Measurements from ENCODE around the gene PAPPA.

PAPPA gene

DNA sequence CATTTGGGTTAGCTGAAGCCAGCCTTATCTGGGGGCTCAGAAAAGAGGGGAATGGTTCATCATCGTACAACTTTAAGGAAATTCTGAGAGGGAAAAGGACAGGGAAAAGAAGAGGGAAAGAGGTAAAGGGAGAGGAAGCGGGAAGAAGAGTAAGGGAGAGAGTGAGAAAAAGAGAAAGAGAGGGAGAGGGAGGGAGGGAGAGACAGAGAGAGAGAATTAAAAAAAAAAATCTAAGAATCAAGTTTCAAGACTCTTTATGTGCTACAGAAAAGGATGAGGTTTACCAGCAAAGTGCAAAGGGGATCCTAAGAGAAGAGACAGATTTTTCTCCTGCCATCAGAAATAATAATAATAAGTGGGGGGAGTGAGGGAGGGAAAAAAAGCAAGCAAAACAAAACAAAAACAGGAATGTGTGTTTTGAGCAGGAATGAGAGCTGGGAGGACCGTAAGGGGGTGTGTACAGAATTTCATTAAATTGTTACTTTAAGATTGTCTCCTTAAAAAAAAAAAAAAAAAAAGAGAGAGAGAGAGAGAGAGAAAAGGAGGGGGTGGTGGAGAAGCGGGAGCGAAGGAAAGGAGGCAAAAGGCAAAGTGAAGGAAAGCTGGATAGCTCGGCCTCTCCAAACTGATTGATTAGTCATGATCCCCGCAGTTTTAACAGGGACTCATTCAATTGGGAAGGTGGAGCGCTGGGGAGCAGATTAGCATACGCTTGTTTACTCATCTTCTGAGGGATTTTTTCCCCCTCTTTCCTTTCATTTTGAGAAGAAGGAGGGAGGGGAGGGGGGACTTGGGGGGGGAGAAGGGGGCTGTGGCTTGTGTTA lies 438 bp upstream of the PAPPA start:
- DNase-seq: no peak

DNA sequence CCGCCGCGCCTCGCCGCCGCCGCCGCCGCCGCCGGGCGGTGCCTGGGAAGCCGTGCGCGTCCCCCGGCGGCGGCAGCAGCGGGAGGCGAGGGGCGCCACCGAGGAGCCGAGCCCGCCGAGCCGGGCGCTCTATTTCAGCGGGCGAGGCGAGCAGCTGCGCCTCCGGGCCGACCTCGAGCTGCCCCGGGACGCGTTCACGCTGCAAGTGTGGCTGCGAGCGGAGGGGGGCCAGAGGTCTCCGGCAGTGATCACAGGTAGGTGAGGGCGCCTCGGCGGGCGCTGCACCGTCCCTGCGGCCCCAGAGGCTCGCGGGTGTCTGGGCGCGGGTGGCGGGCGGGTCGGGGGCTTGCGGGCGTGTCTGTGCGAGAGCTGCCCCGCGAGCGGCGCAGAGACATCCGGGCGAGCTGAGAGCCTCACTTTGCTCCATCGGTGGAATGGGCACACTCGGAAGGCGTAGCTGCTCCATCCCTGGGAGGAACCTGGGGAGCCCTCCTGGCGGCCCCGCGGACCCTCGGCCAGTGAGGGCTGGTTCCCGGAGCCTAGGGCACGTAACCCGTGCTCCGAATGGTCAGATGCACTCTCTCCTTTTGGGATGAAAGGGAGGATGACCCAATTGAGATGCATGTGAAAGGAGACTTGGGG lies 864 bp downstream of the PAPPA start:
- DNase-seq: no peak

DNA sequence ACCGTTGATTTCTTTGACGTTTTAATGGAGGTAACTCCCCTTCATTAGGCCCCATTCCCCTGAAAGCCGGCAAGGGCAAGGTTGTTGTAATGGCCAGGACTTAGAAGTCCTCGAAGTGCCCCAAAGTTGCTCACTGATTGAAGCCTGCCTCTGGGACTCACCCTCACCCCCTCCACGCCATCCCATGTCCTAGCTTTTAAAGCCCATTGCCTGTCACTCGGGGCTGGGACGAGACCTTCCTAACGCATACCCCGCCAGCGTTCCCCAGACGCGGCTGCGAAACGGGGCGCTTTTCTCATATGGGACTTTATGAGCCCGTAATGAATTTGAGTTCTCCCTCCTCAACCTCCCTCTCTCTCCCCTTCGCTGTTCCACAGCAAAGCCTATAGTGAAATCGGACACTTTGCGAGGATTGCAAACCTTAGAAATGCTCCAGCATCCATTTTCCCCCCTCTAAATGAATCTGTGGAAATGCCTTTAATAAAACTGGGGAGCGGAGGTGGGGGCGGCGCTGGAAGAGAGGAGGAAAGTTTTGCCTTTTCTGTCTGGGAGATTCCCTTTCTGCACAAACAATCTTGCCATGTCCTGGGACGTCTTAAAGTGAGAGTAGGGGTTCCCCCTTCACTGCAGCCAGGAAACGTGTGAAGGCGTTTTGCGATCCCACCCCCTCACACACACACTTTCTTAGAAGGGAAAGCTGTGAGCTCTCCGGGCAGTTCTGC lies 1.5 kb downstream of the PAPPA start:
- no peak for DNase-seq

DNA sequence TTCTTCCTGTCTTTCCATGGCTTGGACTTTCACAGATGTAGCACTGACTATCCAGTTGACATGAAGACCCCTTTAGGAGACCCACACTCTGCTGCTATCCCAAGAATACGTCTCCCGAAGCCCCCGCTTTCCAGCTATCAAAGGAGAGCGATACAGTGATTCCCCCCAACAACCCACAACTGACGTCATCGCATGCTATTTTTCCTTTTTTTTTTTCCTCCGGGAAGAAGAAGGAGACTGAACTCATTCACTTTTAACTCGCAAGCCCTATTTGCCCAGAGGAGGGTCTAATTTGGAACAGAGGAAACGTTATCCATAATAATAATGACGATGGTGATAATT lies 2.1 kb downstream of the PAPPA start:
- DNase-seq: no peak

DNA sequence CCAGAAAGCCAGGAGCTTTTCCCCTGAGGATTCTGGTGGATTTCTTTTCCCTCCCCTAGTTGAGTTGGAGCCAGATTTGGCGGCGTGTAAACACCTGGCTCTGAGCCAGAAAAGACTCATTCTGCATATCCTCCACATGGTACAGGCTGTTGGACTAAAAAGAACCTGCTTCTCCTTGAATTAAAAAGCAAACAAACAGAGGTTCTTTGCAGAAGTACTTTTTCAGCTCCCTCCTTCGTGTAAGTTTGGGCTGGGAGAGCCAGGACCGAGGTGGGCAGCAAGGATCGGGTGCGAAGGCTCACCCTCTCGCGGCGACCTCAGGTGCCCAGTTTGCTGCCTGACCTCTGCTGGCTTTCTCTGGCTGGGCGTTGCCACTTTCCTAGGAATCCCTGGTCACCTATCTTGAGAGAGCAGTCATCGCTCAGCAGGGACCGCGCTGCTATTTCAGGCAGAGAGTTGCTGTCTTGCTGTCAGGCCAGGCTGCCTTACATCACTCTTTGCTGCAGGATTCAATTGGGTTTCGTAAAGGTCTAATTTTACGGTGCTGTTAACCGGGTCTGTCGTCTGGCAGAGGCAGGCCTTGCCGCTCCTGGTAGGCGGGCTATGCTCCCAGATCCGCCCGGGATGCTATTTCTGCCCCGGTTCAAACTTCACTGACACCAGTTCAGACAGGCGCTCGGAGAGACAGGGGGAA lies 3.2 kb downstream of the PAPPA start:
- no peak for DNase-seq

DNA sequence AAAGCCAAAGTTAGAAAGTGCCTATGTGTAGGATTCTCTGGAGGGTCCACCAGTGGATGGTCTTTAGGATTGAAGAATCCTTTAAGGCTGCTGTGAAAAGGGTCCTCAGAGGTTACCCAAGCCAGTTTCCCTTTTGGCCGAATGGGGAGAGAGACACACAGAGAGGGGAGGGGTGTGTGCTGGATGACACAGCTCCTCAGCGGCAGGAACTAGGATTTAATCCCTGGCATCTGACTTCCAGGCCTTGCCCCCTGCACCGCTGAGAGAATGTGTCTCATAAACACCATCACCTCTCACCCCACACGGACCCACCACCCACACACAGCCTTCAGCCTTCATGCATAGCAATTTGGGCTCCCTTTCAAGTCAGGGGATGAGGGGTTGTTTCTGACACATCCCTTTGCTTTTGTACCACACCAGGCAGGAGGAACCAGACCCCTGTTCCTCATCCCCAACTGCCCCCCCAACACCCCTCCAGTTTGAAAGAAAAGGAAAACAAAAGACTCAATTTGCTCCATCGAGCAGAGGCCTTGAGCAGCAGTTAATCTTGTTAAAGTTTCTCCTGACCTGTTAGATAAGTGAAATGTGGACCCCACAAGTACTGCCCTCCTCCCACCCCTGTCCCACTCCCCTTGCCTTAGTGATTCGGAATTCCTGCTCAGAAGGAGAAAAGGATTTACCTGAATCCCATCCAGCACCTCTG lies 4.0 kb downstream of the PAPPA start:
- no peak for DNase-seq

DNA sequence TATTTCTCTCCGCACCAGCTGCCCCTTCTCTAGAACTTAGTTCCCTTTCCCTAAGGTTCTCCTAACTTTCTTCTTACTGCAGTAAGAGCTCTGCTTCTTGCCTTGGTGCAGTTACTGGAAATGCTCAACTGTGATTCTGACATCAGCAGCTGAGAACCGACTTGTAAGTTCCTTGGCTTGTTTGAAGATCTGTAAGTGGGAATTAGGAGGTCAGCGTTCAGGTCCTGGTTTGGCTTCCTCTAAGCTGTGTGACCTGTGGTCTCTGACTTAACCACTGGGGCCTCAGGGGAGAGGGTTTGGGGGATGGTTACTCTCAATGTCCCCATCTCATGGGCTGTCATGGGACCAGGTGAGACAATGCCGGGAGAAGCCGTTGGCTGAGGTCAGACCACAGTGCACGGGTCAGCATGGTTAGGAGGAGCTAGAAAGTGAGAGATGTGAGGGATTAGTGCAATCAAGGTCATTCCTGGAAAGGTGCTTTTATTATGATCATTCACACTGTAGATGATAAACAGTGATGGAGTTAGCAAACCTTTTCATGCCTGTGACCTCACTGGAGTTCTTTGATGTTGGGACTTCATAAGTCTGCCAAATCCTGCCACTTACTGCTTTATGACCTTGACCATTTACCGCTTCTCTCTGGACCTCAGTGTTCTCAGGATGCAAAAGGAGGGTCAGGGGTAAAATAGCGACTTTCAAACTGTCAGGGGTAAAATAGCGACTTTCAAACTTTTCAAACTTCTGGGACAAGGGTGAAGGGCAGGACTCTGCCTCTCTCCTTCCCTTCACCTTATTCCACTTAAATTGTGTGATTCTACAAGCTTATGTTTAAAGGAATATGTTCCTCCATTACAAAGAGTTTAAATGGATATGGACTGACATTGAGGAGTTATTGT lies 7.3 kb downstream of the PAPPA start:
- DNase-seq: no peak

DNA sequence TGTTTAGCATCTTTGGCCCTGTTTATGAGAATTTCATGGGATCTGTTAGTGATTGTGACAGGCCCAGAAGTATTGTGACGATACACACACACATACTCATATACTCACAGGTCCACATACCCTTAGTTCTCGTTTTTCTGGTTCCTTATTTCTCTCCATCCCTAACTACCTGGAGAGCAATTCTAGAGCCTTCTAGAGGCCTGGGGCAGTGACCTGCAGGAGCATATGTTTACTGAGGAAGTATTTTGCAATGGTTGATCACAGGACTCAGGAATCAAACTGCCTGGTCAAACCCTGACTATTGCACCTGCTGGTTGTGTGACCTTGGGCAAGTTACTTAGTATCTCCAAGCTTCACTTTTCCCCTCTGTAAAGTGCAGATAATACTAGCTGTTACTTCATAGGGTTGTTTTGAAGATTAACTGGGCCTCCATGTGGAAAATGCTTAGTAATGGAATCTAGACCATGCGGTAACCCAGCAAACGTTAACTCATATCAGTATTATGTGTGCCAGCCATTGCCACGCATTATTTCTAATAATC lies 8.7 kb downstream of the PAPPA start:
- no peak for DNase-seq

DNA sequence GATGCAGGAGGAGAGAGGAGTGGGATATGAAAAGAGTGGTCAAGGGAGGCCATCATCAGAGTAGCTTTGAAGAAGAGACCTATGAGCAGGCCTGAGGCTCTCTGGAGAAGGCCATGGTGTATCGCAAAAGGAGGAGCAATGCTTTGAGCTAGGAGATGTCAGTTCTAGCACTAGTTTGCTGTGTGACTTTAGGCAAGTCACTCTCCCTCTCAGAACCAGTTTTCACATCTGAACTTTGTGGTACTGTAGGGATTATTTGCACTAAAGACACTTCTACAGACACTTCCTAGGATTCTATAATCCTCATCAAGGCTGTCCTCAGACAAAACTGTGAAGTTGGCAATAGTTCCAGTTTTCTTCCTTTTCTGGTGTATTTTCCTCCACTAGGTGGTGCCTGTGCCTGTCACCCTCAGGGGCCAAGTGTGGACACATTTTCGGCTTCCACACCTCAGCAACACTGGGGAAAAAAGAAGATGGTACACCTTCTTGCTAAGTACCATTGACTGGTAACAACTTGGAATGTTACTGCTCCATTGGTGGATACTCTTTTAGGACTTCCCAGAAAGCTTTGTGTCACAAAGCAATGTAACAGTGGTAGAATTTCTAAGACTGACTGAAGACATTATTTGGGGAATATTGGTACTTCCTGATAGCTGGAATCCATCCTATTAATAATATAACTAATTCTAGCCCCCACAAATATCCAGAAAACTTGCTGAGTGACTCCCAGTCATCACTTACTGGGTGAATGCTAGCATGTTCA lies 9.9 kb downstream of the PAPPA start:
- DNase-seq: no peak

DNA sequence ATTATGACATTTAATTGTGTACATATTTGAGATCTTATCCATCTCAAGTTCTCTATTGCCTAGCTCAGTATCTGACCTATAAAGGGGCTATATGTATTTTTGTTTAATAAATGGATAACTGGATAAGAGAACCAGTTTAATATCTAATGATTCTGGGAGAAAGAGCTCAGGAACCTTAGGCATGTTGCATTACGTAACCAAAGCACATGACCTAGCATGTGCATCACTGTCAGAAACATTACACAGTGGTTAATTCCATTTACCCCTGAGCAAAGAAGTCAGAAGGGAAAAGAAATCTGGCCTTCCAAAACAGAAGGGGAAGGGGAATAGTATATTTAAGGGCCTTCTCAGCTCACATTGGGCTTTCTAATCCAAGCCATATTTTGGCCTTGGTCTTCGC lies 12.3 kb downstream of the PAPPA start:
- no peak for DNase-seq

DNA sequence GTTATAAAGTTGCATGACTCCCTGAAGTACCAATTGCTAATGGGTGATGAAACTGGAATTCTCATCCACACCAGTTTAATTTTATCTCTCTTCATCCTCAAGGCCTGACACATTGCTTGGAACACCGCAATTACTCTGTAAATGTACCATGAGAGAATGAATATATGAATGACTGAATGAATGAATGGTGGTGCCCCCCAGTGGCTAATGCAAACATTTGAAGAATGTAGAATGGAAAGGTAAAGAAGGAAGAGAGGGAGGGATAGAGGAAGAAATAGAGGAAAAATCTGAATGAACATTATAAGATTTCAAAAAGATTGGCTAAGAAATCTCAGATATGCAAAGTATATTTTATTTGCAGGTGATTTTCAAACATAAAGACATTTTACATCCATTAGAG lies 13.1 kb downstream of the PAPPA start:
- no peak for DNase-seq

DNA sequence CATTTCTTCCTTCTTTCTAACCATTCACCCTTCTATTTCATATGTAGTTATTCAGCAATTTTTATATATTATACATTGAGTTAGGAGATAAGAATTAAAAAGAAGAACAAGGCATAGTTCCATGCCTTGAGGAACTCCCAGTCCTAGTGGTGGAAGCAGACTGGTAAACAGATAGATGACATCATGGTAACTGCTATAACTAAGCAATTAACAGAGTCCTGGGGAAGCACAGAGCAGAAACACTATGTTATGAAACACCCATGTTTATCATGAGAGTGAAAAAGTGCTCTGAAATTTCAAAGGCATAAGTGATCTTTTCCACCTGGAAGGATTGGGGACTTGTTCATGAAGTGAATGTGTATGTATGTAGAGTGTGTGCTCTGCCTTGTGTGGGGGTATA lies 14.6 kb downstream of the PAPPA start:
- no peak for DNase-seq

DNA sequence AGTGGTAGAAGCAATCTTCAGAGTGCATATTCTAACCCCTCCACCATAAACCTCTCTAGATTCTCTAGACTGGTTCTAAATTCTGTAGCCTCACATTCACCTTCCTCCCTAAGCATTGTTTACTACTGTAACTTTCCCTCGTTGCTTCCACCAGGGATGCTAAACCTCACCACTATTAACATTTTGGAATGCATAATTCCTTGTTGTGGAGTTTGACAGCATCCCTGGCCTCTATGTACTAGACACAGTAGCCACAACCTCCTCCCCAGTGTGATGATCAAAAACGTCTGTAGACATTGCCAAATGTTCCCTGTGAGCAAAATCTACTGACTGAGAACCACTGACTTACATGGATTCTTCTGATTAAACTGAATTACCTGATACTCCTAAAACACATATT lies 18.6 kb downstream of the PAPPA start:
- no peak for DNase-seq

DNA sequence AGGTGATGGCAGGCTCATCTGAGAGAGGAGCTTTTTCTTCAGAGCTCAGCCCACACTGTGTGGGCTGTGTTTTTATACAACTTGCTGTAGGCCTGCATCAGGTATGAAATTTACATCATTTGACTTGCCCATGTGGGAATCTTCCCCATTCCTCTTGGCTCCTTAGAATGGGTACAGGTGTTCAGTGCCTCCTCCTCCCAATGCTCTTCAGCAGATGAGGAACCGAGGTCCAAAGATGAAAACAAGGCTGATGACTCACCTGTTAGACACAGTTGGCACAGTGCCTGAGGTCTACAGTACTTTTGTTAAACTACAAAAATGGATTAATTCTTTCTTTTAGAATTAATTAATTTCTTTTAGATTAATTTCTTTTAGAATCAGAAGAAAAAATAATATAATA lies 20.8 kb downstream of the PAPPA start:
- no peak for DNase-seq

DNA sequence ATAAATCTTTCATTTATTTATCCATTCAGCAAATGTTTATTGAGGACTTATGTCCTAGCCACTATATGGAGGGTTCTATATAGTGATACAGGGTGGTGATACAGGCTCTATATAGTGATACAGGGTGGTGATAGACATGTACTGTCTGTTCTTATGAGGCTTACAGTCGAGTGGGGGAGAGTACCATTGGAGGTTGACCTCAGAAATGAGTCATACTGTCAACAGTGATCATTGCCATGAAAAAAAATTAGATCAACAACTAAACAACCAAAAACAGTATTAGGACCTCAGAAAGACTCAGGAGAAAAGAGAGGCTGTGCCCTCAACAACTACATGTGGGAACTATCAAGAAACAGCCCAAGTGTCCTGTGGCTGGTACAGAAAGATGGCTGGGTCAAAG lies 22.0 kb downstream of the PAPPA start:
- DNase-seq: no peak

DNA sequence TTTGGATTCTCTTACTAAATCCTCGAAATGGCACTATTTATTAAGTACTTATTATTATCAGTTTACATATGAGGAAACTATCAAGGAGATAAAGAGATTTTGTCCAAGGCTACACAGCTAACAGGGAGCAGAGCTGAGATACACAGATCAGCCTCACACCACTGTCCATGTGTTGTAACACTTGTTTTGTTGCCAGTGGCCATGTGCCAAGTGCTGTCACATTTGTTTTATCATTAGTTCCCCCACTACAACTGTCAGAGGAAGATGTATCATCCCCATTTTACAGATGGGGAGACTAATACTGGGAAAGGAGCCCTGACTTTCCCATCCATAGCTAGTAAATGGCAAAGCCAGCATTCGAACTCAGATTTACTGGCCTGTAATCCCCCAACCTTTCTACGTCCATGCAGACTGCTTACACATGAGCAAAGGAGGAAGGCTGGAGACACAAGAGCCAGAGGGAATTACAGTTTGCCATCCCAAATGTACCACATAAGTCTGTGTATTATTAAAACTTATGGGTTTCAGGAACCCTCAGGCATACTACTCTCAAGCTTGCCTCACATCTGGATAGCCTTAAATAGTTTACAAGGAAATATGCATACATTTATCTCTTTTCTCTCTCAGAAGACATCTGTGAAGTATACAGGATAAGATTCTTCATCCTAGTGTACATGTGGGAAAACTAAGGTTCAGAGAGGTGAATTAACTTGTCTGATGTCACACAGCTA lies 25.1 kb downstream of the PAPPA start:
- DNase-seq: no peak

DNA sequence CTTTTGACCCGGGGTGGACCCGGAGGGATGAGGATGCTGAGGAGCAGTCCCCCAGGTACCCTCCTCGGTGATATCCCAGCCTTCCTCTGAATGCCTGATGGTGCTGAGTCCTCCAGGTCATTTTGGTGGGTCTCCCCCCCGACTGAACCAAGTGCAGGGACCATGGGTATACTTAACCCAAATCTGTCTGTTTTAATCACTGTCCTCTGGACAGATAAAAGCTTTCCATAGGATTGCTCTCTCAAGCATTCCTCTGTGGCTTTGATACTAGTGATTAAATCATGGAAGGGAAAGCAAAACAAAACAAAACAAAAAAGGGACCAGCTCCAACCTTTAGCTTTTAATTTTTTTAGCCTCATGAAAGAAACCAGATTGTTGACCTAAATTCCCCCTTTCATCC lies 26.0 kb downstream of the PAPPA start:
- no peak for DNase-seq

DNA sequence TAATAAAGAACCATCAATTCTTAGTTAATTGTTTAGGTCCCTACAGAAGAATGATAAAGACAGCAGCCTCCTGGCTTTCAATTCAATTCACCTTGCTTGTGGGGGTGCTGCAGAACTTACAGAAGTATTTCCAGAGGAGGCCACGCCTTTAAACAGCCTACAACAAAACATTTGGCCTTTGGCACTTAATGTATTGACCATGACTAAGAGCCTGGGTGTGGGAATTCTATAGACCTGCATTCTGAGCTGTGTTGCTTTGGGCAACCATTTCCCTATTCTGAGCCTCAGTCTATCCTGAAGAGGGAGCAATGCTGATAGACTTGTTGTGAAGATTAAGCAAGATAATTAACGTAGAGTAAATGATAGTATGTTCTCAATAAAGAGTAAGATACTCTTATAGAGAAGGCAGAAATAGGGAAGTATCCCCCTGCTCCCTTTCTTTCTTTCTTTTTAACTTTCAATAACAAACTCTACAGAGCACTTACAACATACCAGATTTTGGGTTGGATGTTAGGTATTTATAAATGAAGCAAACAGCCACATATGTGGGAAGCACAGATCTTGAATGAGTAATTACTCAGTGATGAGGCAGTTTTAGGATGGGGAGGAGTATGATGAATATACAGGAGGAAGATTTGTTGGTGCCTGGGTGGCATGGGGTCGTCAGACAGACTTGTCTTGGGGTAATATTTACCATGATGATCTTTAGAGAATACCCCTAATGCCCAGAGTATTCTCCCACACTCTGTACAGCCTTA lies 28.4 kb downstream of the PAPPA start:
- no peak for DNase-seq

DNA sequence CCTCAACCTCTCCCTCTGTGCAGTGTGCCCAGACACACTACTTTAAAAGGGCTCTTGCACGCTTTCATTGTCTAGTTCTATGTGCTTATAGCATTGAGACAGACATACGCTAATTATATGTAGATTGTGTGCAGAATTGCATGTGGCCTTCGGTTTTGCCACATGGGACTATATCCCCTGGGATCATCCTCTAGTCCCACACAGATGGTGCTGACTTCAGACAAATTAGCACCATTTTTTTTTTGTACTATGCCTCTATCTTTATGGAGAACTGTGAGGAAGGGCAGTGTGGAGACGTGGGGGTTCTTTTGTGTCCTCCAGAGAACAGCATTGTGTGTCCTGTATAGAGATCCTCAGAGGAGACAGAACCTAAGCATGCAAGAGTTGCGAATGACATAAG lies 29.3 kb downstream of the PAPPA start:
- DNase-seq: no peak
